CD4-positive, CD25-positive, alpha-beta regulatory T cell (primary cell): ENCODE data around the gene MPP4. TPM values are rescaled to one million over a fixed set of nuclear protein-coding genes. Genes with fewer than 3 reads are reported as not detected.
A peak's percentile ranks its signal among the peaks of the same experiment; 100 is the strongest.

Experiments used
- ATAC-seq, 2 donors: fragments of 150-1000 bp; cut with Tn5 transposase; one replicate each; pipeline ENCODE4 v1.10.0; 2021; ENCODE audit warnings: low read depth in 2 of 2, moderate number of reproducible peaks in 2 of 2, moderate library complexity in 1 of 2
- DNase-seq, 3 donors: peaks; one replicate each; pipeline versions ENCODE4 v3.0.0 to v3.0.0-alpha.2; 2012 to 2022; ENCODE audit warnings: mixed read lengths in 1 of 3
- H3K27ac ChIP-seq: one replicate; pipeline ENCODE4 v1.7.0; 2013; ENCODE audit warnings: mild to moderate bottlenecking, low read length; ENCODE audit not compliant: insufficient read depth, poor library complexity, severe bottlenecking
- H3K27me3 ChIP-seq: one replicate; pipeline ENCODE4 v1.7.0; 2013; ENCODE audit warnings: low read length; ENCODE audit not compliant: control insufficient read depth, insufficient read depth
- H3K36me3 ChIP-seq: one replicate; pipeline ENCODE4 v1.7.0; 2013; ENCODE audit warnings: mild to moderate bottlenecking, low read length, moderate library complexity; ENCODE audit not compliant: control insufficient read depth, insufficient read depth
- H3K4me1 ChIP-seq: 2 replicates; pipeline ENCODE4 v1.7.0; 2013; ENCODE audit warnings: mild to moderate bottlenecking, low read length; ENCODE audit not compliant: insufficient read depth, control insufficient read depth, poor library complexity, severe bottlenecking
- H3K4me3 ChIP-seq: one replicate; pipeline ENCODE4 v1.7.0; 2013; ENCODE audit warnings: low read depth, mild to moderate bottlenecking, low read length, moderate library complexity
- H3K9me3 ChIP-seq, 2 experiments: 1 replicate in 1 of 2; 2 replicates in 1 of 2; pipeline ENCODE4 v1.7.0; 2013; ENCODE audit warnings: low read length in 2 of 2, mild to moderate bottlenecking in 1 of 2, moderate library complexity in 1 of 2; ENCODE audit not compliant: control insufficient read depth in 2 of 2
- H3K27ac Mint-ChIP-seq, 3 donors: one replicate each; pipeline ENCODE4 v1.8.0; 2020 to 2022; ENCODE audit warnings: mild to moderate bottlenecking in 3 of 3, mixed read lengths in 3 of 3, moderate library complexity in 2 of 3
- H3K27me3 Mint-ChIP-seq: one replicate; pipeline ENCODE4 v1.8.0; 2022; ENCODE audit warnings: mild to moderate bottlenecking, mixed read lengths
- H3K36me3 Mint-ChIP-seq: one replicate; pipeline ENCODE4 v1.8.0; 2020; ENCODE audit warnings: mixed read lengths
- H3K4me1 Mint-ChIP-seq, 4 donors: one replicate each; pipeline ENCODE4 v1.8.0; 2020 to 2022; ENCODE audit warnings: mixed read lengths in 4 of 4, mild to moderate bottlenecking in 1 of 4
- H3K4me3 Mint-ChIP-seq, 4 donors: one replicate each; pipeline ENCODE4 v1.8.0; 2020 to 2022; ENCODE audit warnings: mild to moderate bottlenecking in 4 of 4, mixed read lengths in 4 of 4, moderate library complexity in 3 of 4
- H3K9me3 Mint-ChIP-seq, 7 donors: one replicate each; pipeline ENCODE4 v1.8.0; 2020 to 2022; ENCODE audit warnings: mixed read lengths in 7 of 7, mild to moderate bottlenecking in 3 of 7, moderate library complexity in 2 of 7
- polyA plus RNA-seq, 4 donors: library from polyadenylated mRNA; unstranded; fragments of 300-500 nt; fragmentation: Illumina TruSeq; gene quantifications; one replicate each; pipeline ENCODE4 v1.2.3, GENCODE V29; 2021
- total RNA-seq: library from RNA; stranded (reverse); gene quantifications from one replicate; pipeline ENCODE4 v1.2.3, GENCODE V29; 2022

Gene MPP4
- total and polyA plus RNA-seq, 5 donors from 2014 or later = not detected

DNA sequence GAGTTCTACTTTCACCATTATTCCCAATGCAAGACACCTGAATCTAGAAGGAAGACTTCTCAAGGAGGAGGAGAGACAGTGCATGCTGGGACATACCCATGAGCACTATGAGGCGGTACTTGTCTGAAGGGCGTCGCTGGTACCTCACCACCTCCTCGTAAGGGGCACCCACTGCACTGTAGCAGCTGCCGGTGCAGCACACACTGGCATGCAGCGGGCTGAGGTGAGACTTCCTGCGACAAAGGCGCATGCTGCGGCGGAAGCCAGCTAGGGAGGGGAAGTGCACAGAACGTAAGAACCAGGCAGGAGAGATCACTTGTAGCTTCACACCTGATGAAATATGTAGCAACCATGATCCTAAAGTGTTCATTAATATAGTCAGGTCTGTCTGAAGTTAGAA, 42.3 kb downstream of the MPP4 start:
- peaks cover 38% of the 10 kb centered on the region for H3K27me3 Mint-ChIP-seq
- no peak for ATAC-seq

DNA sequence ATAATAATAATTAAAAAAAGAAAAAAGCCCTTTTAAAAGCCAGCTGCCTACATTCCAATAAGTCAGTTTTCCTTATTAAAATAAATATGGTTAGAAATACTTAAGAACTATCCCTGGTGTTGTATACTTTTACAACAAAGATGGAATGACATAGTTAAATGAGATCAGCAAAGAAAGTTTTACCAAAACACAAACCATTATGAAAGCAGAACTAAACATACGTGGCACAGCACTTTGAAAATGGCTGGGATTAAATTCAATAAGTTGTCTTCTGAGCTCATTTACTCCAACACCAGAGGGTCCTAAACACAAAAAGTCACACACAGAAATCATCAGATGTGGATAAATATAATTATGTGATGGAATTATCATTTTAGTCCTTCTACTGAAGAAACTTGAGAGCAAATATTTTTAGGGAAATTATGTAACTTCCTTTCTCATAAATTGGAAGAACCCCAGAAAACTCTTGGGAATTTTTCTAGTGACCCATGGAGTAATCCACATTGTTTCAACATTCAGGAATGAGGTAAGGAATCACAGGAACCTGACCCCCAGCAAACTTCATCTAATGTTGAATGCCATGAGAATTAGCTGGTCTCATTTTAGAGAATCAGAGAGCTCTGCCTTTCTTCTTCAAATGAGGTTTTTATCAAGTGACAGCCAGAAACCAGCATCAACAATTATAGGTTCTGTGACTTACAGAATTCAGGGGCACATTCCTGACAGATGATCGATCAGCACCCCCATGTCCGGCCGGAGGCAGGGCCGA, 43.6 kb downstream of the MPP4 start:
- H3K9me3 ChIP-seq = no peaks in the 10 kb centered on the region
- Mint-ChIP-seq H3K36me3 (no peaks in the 10 kb centered on the region), H3K27me3 (peaks cover 43% of the 10 kb centered on the region), H3K4me1 (peaks cover 0 to 4% (median 0%) of the 10 kb centered on the region in 4 donors), H3K4me3 (no peak overlapping the region), H3K27ac (no peak overlapping the region), H3K9me3 (peaks cover 0 to 2% (median 0%) of the 10 kb centered on the region in 7 donors)
- no peak for ATAC-seq
- H3K27ac ChIP-seq = no peak overlapping the region
- H3K4me3 ChIP-seq = no peak overlapping the region
- no peaks in the 10 kb centered on the region for H3K36me3 ChIP-seq
- H3K4me1 ChIP-seq = no peaks in the 10 kb centered on the region
- DNase-seq = no peak
- peaks cover 9% of the 10 kb centered on the region for H3K27me3 ChIP-seq

More for the DNA sequence above, 42.3 kb downstream of the MPP4 start:
- Histone ChIP-seq H3K27ac (no peak overlapping the region), H3K4me1 (no peaks in the 10 kb centered on the region), H3K36me3 (no peaks in the 10 kb centered on the region), H3K27me3 (peaks cover 9% of the 10 kb centered on the region), H3K4me3 (no peak overlapping the region), H3K9me3 (no peaks in the 10 kb centered on the region)
- H3K9me3 Mint-ChIP-seq = peaks cover 0 to 2% (median 0%) of the 10 kb centered on the region in 7 donors
- H3K27ac Mint-ChIP-seq = no peak overlapping the region
- peaks cover 0 to 4% (median 0%) of the 10 kb centered on the region in 4 donors for H3K4me1 Mint-ChIP-seq
- DNase-seq = no peak
- no peaks in the 10 kb centered on the region for H3K36me3 Mint-ChIP-seq
- no peak overlapping the region for H3K4me3 Mint-ChIP-seq

DNA sequence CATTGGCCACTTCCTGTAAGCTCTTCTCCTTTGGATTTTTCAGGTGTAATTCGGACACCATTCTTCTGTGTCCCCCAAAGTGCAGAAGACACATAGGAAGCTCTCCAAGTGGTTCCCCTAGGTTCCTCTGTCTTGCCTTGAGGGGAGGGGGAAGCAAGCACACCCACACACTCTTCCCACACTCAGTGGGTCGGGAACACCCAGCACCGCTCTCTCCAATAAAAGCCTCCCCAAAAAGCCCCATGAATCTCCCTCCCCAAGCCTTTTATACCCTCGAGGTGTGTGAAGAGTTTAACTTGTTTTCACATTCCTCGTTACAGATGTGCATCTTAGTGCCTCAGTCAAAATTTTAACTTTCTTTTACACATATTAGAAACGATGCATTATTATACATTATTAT, 45.2 kb downstream of the MPP4 start:
- H3K27me3 Mint-ChIP-seq = peaks cover 34% of the 10 kb centered on the region
- DNase-seq = no peak
- H3K27ac Mint-ChIP-seq = no peak overlapping the region
- Histone ChIP-seq H3K9me3 (no peaks in the 10 kb centered on the region), H3K4me1 (no peaks in the 10 kb centered on the region), H3K4me3 (no peak overlapping the region), H3K27me3 (peaks cover 15% of the 10 kb centered on the region), H3K36me3 (no peaks in the 10 kb centered on the region), H3K27ac (no peak overlapping the region)
- no peaks in the 10 kb centered on the region for H3K36me3 Mint-ChIP-seq
- H3K4me3 Mint-ChIP-seq = no peak overlapping the region
- H3K4me1 Mint-ChIP-seq = peaks cover 0 to 4% (median 0%) of the 10 kb centered on the region in 4 donors
- ATAC-seq = no peak
- peaks cover 0 to 2% (median 0%) of the 10 kb centered on the region in 7 donors for H3K9me3 Mint-ChIP-seq

DNA sequence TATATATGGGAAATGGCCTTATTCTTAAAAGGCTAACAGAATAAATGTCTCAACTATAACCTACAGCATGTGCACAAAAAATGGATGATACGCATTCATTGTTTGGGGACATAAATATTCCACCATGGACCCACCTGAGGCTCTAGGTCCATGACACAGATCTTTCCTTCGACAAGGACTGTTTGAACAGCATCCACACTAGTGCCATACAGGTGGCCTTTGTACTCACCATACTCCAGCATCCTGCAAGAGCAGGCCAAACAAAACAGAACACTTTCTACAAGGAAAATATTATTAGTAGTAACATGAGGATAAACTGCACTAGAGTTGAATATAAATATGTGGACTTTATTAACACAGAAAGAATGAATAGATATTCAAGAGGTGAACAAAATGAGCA, 49.0 kb downstream of the MPP4 start:
- no peak overlapping the region for H3K4me3 Mint-ChIP-seq
- peaks cover 13% of the 10 kb centered on the region for H3K27me3 ChIP-seq
- H3K4me3 ChIP-seq = no peak overlapping the region
- no peak for DNase-seq
- peaks cover 46% of the 10 kb centered on the region for H3K27me3 Mint-ChIP-seq
- H3K4me1 ChIP-seq = no peaks in the 10 kb centered on the region
- no peak overlapping the region for H3K27ac ChIP-seq
- ATAC-seq = no peak
- H3K9me3 ChIP-seq = no peaks in the 10 kb centered on the region
- H3K36me3 Mint-ChIP-seq = no peaks in the 10 kb centered on the region
- peaks cover 0 to 4% (median 0%) of the 10 kb centered on the region in 4 donors for H3K4me1 Mint-ChIP-seq
- no peaks in the 10 kb centered on the region for H3K36me3 ChIP-seq
- no peak overlapping the region for H3K27ac Mint-ChIP-seq
- H3K9me3 Mint-ChIP-seq = no peaks in the 10 kb centered on the region

DNA sequence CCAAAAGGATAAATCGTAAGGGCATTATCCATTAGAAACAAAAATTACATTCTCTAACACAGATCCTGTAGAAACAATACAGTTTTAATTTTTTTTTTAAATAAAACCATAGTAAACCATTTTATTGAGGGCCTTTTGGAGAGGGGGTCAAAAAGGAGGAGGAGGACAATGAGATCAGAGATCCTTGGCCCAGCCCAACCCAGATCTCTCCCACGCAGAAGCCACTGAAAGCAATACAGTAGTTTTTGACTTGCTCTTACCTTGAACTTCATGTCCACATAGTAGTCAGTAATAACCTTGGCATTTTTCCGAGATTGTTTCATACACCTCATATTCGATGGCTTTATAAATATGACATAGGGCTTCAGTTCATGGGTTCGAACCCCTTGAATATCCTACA, 51.0 kb downstream of the MPP4 start:
- ATAC-seq (no peak), DNase-seq (no peak)
- H3K4me3 Mint-ChIP-seq = no peak overlapping the region
- no peak overlapping the region for H3K27ac Mint-ChIP-seq
- Histone ChIP-seq H3K9me3 (no peaks in the 10 kb centered on the region), H3K36me3 (no peaks in the 10 kb centered on the region), H3K27ac (no peak overlapping the region), H3K4me3 (no peak overlapping the region), H3K27me3 (peaks cover 8% of the 10 kb centered on the region), H3K4me1 (peaks cover 7% of the 10 kb centered on the region)
- H3K9me3 Mint-ChIP-seq = no peaks in the 10 kb centered on the region
- peaks cover 0 to 7% (median 6%) of the 10 kb centered on the region in 4 donors for H3K4me1 Mint-ChIP-seq
- peaks cover 33% of the 10 kb centered on the region for H3K27me3 Mint-ChIP-seq
- no peaks in the 10 kb centered on the region for H3K36me3 Mint-ChIP-seq

DNA sequence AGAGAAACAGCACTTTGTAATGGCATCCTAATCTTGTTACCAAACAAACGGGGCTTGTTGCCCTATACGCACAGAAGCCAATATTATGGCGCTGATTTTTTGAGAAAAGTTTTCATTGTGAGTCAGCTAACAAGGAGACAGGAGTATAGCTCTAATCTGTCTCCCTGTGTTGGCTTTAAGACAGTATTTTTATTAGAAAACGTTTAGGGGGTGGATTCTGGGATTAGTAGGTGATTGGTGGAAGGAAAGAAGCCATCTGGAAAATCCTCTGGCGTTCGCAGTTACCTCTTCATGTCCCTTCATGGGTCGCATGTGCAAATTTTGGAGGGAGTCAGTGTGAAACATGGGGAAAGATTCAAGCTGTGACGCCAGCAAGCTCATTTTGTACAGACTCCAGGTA, 54.4 kb downstream of the MPP4 start:
- Histone ChIP-seq H3K4me3 (peak overlapping the region; percentile 69), H3K27ac (no peak overlapping the region), H3K36me3 (no peaks in the 10 kb centered on the region), H3K9me3 (no peaks in the 10 kb centered on the region), H3K4me1 (peaks cover 12% of the 10 kb centered on the region), H3K27me3 (peaks cover under 1% of the 10 kb centered on the region)
- no peak for DNase-seq
- Mint-ChIP-seq H3K4me1 (peaks cover 0 to 11% (median 10%) of the 10 kb centered on the region in 4 donors), H3K36me3 (no peaks in the 10 kb centered on the region), H3K27ac (peak overlapping the region in 2 of 3 donors; percentile 67 to 75), H3K27me3 (peaks cover 12% of the 10 kb centered on the region), H3K4me3 (peak overlapping the region; percentile 87 to 96 (median 94)), H3K9me3 (no peaks in the 10 kb centered on the region)
- ATAC-seq = no peak

DNA sequence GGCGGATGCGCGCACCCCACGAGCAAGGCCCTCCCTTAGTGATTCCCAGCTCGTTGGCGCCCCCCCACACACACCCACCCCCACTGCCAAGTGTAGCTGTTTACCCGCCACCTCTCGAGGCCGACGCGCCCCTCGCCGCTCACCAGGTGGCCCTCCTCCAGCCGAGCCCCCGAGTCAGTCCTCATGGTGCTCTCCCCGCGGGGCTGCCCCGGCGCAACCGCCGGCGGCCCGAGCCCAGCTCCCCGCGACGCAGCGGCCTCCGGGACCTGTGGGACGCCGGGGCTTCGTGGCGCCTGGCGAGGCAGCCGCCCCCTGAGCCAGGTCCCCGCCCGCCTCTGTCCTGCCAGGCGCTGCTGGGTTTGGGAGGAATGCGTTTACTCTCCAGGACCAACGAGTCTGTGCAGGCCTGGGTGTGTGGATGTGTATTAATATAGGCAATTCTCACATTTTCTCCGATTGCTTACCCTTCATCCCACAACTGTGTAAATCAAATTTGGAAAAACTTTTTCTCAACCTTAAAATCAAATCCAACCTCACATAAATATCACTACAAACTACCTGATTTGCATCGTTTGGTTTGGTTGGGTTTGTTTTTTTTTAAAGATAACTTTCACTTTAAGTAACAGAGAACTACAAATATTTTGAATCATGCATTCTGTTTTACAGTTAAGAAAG, 55.1 kb downstream of the MPP4 start, which contains the start of gene TMEM237:
TMEM237 (minus strand) TSS at position 288 of the 675 bp plus-strand sequence; CDS start at position 185, 103 bp downstream.
- peak within 1 kb of the TSS; percentile 87 for H3K27ac ChIP-seq
- H3K36me3 ChIP-seq = no peaks in the 10 kb centered on the region
- peak within 1 kb of the TSS; percentile 93 to 98 (median 96) for H3K4me3 Mint-ChIP-seq
- H3K4me1 ChIP-seq = peaks cover 12% of the 10 kb centered on the region
- no peaks in the 10 kb centered on the region for H3K36me3 Mint-ChIP-seq
- H3K27ac Mint-ChIP-seq = peak within 1 kb of the TSS; percentile 97 to 99 (median 98)
- H3K27me3 Mint-ChIP-seq = peaks cover 12% of the 10 kb centered on the region
- DNase-seq = peak in 2 of 3 donors; percentile 41 to 63
- no peaks in the 10 kb centered on the region for H3K27me3 ChIP-seq
- H3K9me3 ChIP-seq = no peaks in the 10 kb centered on the region
- H3K4me3 ChIP-seq = peak within 1 kb of the TSS; percentile 94
- H3K4me1 Mint-ChIP-seq = peaks cover 0 to 11% (median 10%) of the 10 kb centered on the region in 4 donors
- peak; percentile 49 to 58 for ATAC-seq
- no peaks in the 10 kb centered on the region for H3K9me3 Mint-ChIP-seq
